Hepatic stellate cell (primary cell): Measurements from ENCODE around the gene KRTAP10-5.
A peak's percentile ranks its signal among the peaks of the same experiment; 100 is the strongest.
"Not testable (repeated sequence)": the region's sequence is repeated elsewhere in the genome, so short reads cannot be mapped to it uniquely, and the experiment has no call there.

Source experiments
- DNase-seq: peaks from one replicate; pipeline ENCODE4 v3.0.0; 2011; ENCODE audit warnings: low spot score

The KRTAP10-5 gene

GRCh38 chr21:44580231-44580821, at the start of gene KRTAP10-5:
KRTAP10-5 (minus strand) TSS chr21:44580604; CDS start chr21:44580578, 26 bp downstream.
- not testable (repeated sequence) for DNase-seq

- DNase-seq = no peak
Measured at GRCh38 chr21:44628707-44629391, 48.4 kb upstream of the KRTAP10-5 start.

- DNase-seq = not testable (repeated sequence)
Measured at GRCh38 chr21:44627831-44628233, 47.4 kb upstream of the KRTAP10-5 start.

GRCh38 chr21:44627181-44627822, 46.9 kb upstream of the KRTAP10-5 start:
- not testable (repeated sequence) for DNase-seq

GRCh38 chr21:44626673-44627143, 46.3 kb upstream of the KRTAP10-5 start, which contains the start of gene KRTAP10-9:
KRTAP10-9 (plus strand) TSS chr21:44627093; CDS start chr21:44627172, 79 bp downstream.
- no peak for DNase-seq

GRCh38 chr21:44626262-44626661, 45.9 kb upstream of the KRTAP10-5 start:
- no peak for DNase-seq

GRCh38 chr21:44625756-44626155, 45.4 kb upstream of the KRTAP10-5 start:
- no peak for DNase-seq

- DNase-seq = no peak
Measured at GRCh38 chr21:44623575-44623974, 43.2 kb upstream of the KRTAP10-5 start.

- no peak for DNase-seq
Measured at GRCh38 chr21:44619886-44620285, 39.5 kb upstream of the KRTAP10-5 start.

- DNase-seq = no peak
Measured at GRCh38 chr21:44618909-44619308, 38.5 kb upstream of the KRTAP10-5 start.

GRCh38 chr21:44618504-44618903, 38.1 kb upstream of the KRTAP10-5 start:
- peak; percentile 14 for DNase-seq

- no peak for DNase-seq
Measured at GRCh38 chr21:44617071-44617501, 36.7 kb upstream of the KRTAP10-5 start.

GRCh38 chr21:44616591-44616926, 36.2 kb upstream of the KRTAP10-5 start:
- no peak for DNase-seq

- no peak for DNase-seq
Measured at GRCh38 chr21:44615911-44616590, 35.6 kb upstream of the KRTAP10-5 start.

GRCh38 chr21:44615466-44615865, 35.1 kb upstream of the KRTAP10-5 start:
- DNase-seq = no peak

- no peak for DNase-seq
Measured at GRCh38 chr21:44614961-44615391, 34.6 kb upstream of the KRTAP10-5 start.

- no peak for DNase-seq
Measured at GRCh38 chr21:44614161-44614631, 33.8 kb upstream of the KRTAP10-5 start.

GRCh38 chr21:44613386-44614155, 33.2 kb upstream of the KRTAP10-5 start:
- DNase-seq = no peak

GRCh38 chr21:44612669-44613229, 32.3 kb upstream of the KRTAP10-5 start:
- no peak for DNase-seq

GRCh38 chr21:44612029-44612486, 31.7 kb upstream of the KRTAP10-5 start, which contains the start of gene KRTAP10-8:
KRTAP10-8 (plus strand) TSS chr21:44612079; CDS start chr21:44612101, 22 bp downstream.
- DNase-seq = no peak

- DNase-seq = no peak
Measured at GRCh38 chr21:44611551-44611950, 31.1 kb upstream of the KRTAP10-5 start.
